Inflammatory macrophage (primary cell): ENCODE results near the gene ZDHHC8.

Experiments used
- DNase-seq, 2 donors: peaks; one replicate each; pipeline ENCODE4 v3.0.0-alpha.2; 2020 to 2022

ZDHHC8 gene

GRCh38 chr22:20114506-20115475 lies 16.8 kb upstream of the ZDHHC8 start:
- DNase-seq: no peak

GRCh38 chr22:20115691-20116375 lies 15.8 kb upstream of the ZDHHC8 start, which contains the start of gene RANBP1:
Gene RANBP1, plus strand, starts transcription at chr22:20116104. Its CDS starts 81 bp downstream, at chr22:20116185.
- DNase-seq: no peak

GRCh38 chr22:20116376-20116950 lies 15.1 kb upstream of the ZDHHC8 start:
- DNase-seq: no peak

GRCh38 chr22:20116951-20117632 lies 14.5 kb upstream of the ZDHHC8 start, which contains the start of gene TRMT2A:
Gene TRMT2A, minus strand, starts transcription at chr22:20117226. Its CDS starts 320 bp downstream, at chr22:20116906.
- peak; percentile 98 to 99 for DNase-seq

- DNase-seq: peak; percentile 52 to 68
Observed at GRCh38 chr22:20117633-20118299, 13.8 kb upstream of the ZDHHC8 start.

GRCh38 chr22:20118300-20119020 lies 13.1 kb upstream of the ZDHHC8 start:
- no peak for DNase-seq

GRCh38 chr22:20121856-20122415 lies 9.7 kb upstream of the ZDHHC8 start:
- no peak for DNase-seq

GRCh38 chr22:20123366-20124082 lies 8.1 kb upstream of the ZDHHC8 start:
- DNase-seq: no peak

GRCh38 chr22:20124083-20124787 lies 7.4 kb upstream of the ZDHHC8 start:
- no peak for DNase-seq

GRCh38 chr22:20125201-20126174 lies 6.1 kb upstream of the ZDHHC8 start:
- no peak for DNase-seq

GRCh38 chr22:20126284-20127029 lies 5.1 kb upstream of the ZDHHC8 start:
- no peak for DNase-seq

- DNase-seq: no peak
Observed at GRCh38 chr22:20127318-20127868, 4.2 kb upstream of the ZDHHC8 start.

- no peak for DNase-seq
Observed at GRCh38 chr22:20127869-20128618, 3.6 kb upstream of the ZDHHC8 start.

- DNase-seq: no peak
Observed at GRCh38 chr22:20128619-20128901, 3.0 kb upstream of the ZDHHC8 start.

- DNase-seq: peak in 1 of 2 donors; percentile 28
Observed at GRCh38 chr22:20128902-20129746, 2.5 kb upstream of the ZDHHC8 start.

GRCh38 chr22:20129747-20130014 lies 1.9 kb upstream of the ZDHHC8 start:
- DNase-seq: no peak
